Retina (tissue), 1 donor: ENCODE results near the gene POLQ.
"Not testable (repeated sequence)": the region's sequence is repeated elsewhere in the genome, so short reads cannot be mapped to it uniquely, and the experiment has no call there.

Experiments used
- DNase-seq: peaks from one replicate; pipeline ENCODE4 v3.0.0-alpha.2; 2016

The POLQ gene

DNA sequence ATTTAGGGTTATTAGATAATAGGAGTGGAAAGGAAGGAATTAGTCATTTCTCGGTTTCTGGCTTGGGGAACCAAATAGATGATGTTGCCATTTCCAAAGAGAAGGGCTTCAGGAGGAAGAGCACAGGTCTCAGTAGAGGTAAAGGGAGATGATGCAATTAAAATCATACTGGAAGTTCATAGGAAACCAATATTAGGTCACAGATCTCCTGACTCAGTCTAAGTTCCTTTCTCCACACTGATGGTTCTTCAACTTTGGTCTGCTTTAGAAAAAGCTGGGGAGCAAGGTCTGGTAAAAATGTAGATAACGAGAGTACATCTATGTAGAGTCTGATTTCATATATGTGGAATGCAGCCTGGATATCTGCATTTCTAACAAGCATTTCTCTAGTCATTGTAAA, 130.9 kb downstream of the POLQ start:
- DNase-seq, result no peak

DNA sequence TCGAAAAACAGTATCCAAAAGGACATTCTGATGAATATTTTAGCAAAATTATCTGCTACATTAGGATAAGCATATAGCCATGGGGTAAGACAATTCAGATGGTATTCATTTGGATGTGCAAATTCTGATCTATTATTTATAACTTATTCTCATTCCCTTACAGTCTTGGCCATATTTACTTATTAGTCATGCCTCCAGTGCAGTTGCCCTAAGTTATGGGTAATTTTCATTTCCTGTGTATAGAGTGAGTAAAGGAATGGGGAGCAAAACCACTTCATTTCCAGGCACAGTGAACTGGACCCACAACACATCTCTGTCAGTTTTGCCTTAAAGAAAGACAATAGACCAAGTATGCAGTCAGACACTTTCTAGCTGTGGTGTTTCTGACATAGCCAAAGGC, 134.3 kb downstream of the POLQ start:
- DNase-seq, result no peak

DNA sequence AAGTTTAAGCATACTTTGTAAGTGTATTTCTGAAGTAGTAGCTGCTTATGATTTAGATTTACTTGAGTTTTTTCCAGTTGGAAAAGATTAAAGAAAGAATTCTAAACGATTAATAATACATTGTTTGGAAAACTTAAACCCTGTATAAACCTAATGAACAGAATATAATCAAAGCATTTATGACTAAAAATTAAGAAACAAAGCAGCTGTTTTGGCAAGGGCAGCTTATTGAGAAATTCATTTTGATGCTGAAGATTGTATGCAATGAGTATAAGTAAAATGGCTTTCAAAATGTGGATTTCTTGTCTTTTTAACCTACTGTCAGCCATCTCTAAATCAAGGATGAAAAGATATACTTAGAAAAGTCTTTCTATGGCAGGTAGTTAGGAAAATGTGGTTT, 140.2 kb downstream of the POLQ start:
- DNase-seq, result no peak

DNA sequence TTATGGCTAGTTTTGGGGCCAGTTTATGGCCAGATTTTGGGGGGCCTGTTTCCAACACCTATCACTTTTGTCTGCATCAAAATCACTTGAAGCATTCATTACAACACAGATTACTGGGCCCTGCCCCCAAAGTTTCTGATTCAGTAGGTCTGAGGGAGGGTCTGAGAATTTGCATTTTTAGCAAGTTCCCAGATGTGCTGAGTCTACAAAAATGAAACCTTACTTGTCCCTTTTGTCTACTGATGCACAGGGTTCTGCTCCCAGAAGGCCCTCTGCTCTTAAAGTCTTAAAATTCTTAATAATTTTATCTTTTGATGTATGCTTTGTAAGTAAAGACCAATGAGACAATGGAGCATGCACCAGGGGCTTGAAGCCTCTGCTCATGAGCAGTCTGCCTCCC, 146.0 kb downstream of the POLQ start:
- DNase-seq, result no peak

DNA sequence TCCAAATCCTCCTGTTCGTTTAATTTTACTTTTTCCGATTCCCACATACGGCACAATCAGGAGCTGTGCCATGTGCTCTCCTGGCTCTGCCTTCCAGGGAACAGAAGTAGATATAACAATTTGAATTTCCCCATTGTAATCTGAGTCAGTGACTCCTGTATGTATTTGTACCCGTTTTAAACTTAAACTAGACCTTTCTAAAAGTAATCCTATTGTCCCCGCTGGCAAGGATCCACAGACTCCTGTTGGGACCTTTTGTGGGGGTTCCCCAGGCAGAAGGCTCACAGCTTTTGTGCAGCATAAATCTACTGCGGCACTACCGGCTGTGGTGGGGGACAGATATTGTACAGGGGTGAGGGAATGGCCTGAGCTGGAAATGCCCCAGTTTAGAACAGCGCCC, 147.7 kb downstream of the POLQ start:
- DNase-seq, result not testable (repeated sequence)

DNA sequence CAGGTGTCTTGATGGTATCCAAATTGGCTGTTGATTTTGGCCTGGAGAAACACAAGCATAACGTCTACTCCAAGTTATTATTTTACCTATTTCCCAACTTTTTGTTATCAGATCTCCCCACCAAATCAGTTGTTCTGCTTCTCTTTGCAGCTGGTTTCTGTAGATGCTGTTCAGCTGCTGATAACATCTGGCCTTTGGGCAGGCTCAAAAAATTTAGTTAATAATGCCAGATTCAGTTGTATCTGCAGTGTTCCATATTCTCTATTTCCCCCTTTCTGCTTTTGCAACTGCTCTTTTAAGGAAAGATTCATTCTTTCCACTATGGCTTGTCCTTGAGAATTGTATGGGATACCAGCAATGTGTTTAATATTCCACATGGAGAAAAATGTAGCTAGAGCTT, 149.8 kb downstream of the POLQ start:
- DNase-seq, result not testable (repeated sequence)

DNA sequence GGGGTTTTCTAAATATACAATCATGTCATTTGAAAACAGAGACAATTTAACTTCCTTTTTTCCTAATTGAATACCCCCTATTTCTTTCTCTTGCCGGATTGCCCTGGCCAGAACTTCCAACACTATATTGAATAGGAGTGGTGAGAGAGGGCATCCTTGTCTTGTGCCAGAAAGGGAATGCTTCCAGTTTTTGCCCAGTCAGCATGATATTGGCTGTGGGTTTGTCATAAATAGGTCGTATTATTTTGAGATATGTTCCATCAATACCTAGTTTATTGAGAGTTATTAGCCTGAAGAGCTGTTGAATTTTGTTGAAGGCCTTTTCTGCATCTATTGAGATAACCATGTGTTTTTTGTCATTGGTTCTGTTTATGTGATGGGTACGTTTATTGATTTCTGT, 157.5 kb downstream of the POLQ start:
- not testable (repeated sequence) for DNase-seq
